Measurements from ENCODE around the gene NCAPG.

NCAPG gene

GRCh38 chr4:17773135-17773698, 37.6 kb upstream of the NCAPG start:
- H3K56ac ChIP-seq (ENCODE audit: low read length) = no peak overlapping the region
- no peak overlapping the region for H3K9ac ChIP-seq (ENCODE audit: low read length)
- no peak overlapping the region for H3K18ac ChIP-seq (ENCODE audit: low read length)
- H3K27ac ChIP-seq (ENCODE audit: low read depth, low read length) = no peak overlapping the region
- no peaks in the 10 kb centered on the region for H3K79me2 ChIP-seq (ENCODE audit: control insufficient read depth, insufficient read depth, low read length)
- H4K5ac ChIP-seq (ENCODE audit: low read length) = no peak overlapping the region
- no peak overlapping the region for H2BK120ac ChIP-seq (ENCODE audit: low read depth, low read length)
- no peak overlapping the region for H2AK5ac ChIP-seq (ENCODE audit: low read length)
- no peak overlapping the region for H2BK15ac ChIP-seq (replicated peaks; ENCODE audit: low read depth)
- no peak overlapping the region for H3K23ac ChIP-seq (ENCODE audit: low read length)
- no peak overlapping the region for H3K4me2 ChIP-seq (ENCODE audit: low read length)
- no peak for DNase-seq
- no peak overlapping the region for H4K8ac ChIP-seq (ENCODE audit: low read depth, low read length)
- H3K36me3 ChIP-seq (ENCODE audit: control insufficient read depth, insufficient read depth, low read length) = no peaks in the 10 kb centered on the region
- H3K4me1 ChIP-seq (ENCODE audit: control insufficient read depth, low read depth, low read length) = no peaks in the 10 kb centered on the region
- H2BK5ac ChIP-seq (ENCODE audit: low read length) = no peak overlapping the region
- no peaks in the 10 kb centered on the region for H3K79me1 ChIP-seq (ENCODE audit: low read length)
- no peak overlapping the region for H3K4ac ChIP-seq (ENCODE audit: low read depth, low read length)
- no peaks in the 10 kb centered on the region for H3K27me3 ChIP-seq (ENCODE audit: insufficient read depth, low read length, poor library complexity)
- H3K4me3 ChIP-seq (ENCODE audit: low read length) = no peak overlapping the region
- no CpG with 5 or more reads among the region's 10 CpGs for WGBS (ENCODE audit: extremely low coverage, insufficient coverage, low lambda C conversion rate)

DNA sequence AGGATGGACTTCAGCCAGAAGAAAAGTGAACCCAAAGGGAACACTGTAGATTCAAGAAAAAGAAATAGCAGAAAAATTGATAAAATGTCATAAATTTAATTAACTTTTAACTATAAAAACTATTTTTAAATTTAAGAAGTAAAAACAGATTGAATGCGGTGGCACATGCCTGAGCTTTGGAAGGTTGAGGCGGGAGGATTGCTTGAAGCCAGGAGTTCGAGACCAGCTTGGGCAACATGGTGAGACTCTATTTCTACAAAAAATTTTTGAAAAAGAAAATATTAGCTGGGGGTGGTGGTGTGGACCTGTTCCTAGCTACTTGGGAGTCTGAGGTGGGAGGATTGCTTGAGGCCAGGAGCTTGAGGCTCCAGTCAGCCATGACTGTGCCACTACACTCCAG, 32.3 kb upstream of the NCAPG start:
- Histone ChIP-seq H2BK15ac (replicated peaks; ENCODE audit: low read depth) (no peak overlapping the region), H3K4me3 (ENCODE audit: low read length) (no peak overlapping the region), H3K23ac (ENCODE audit: low read length) (no peak overlapping the region), H3K4me2 (ENCODE audit: low read length) (no peak overlapping the region), H3K4me1 (ENCODE audit: control insufficient read depth, low read depth, low read length) (no peaks in the 10 kb centered on the region), H3K79me1 (ENCODE audit: low read length) (no peaks in the 10 kb centered on the region), H3K36me3 (ENCODE audit: control insufficient read depth, insufficient read depth, low read length) (no peaks in the 10 kb centered on the region), H3K27ac (ENCODE audit: low read depth, low read length) (no peak overlapping the region), H3K4ac (ENCODE audit: low read depth, low read length) (no peak overlapping the region), H4K5ac (ENCODE audit: low read length) (no peak overlapping the region), H3K18ac (ENCODE audit: low read length) (no peak overlapping the region), H2BK5ac (ENCODE audit: low read length) (no peak overlapping the region), H2AK5ac (ENCODE audit: low read length) (no peak overlapping the region), H3K79me2 (ENCODE audit: control insufficient read depth, insufficient read depth, low read length) (no peaks in the 10 kb centered on the region), H3K27me3 (ENCODE audit: insufficient read depth, low read length, poor library complexity) (peaks cover 24% of the 10 kb centered on the region), H3K9ac (ENCODE audit: low read length) (no peak overlapping the region), H2BK120ac (ENCODE audit: low read depth, low read length) (no peak overlapping the region), H3K56ac (ENCODE audit: low read length) (no peak overlapping the region), H4K8ac (ENCODE audit: low read depth, low read length) (no peak overlapping the region)
- WGBS (ENCODE audit: extremely low coverage, insufficient coverage, low lambda C conversion rate) = no CpG with 5 or more reads among the region's 3 CpGs
- no peak for DNase-seq

DNA sequence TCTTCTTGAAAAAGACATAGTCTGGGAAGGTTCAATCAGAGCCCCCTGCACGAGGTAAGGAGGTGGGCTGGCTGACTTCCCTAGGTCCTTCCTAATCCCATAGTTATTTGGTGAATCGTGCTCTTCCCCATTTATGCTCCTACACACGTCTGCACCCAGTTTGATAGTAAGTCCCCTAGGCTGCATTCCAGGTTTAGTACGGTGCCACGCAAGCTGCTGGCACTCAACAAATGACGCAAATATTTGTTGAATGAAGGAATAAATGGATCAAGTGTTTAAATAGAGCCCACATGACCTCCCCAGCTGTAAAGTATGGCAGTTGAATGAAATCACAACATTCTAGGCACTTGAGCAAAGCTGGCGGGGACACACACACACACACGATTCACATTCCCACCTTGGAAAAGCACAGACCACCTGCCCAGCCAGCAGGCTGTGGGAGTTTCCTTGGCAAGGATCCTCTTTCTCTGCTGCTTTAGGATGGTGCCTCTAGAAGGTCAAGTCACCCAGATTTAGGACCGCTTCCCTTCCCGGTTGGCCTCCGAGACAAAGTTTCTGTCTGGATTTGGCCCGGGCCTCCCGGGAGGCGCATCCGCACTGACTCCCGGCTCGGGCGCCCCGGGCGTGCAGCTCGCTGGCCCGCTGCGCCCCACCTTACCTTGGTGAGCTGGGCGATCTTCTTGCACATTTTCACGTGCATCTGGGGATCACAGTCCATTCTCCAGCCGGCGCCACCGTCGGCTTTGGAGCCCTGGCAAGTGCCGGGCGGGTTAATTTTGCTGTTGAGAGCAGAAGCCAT, 30.1 kb upstream of the NCAPG start:
- no peaks in the 10 kb centered on the region for H3K36me3 ChIP-seq (ENCODE audit: control insufficient read depth, insufficient read depth, low read length)
- H3K18ac ChIP-seq (ENCODE audit: low read length) = no peak overlapping the region
- peak overlapping the region; percentile 21 for H3K9ac ChIP-seq (ENCODE audit: low read length)
- H2BK5ac ChIP-seq (ENCODE audit: low read length) = no peak overlapping the region
- no peak overlapping the region for H4K5ac ChIP-seq (ENCODE audit: low read length)
- peak overlapping the region; percentile 45 for H3K23ac ChIP-seq (ENCODE audit: low read length)
- peak overlapping the region; percentile 53 for H3K4me2 ChIP-seq (ENCODE audit: low read length)
- no peaks in the 10 kb centered on the region for H3K79me1 ChIP-seq (ENCODE audit: low read length)
- no peaks in the 10 kb centered on the region for H3K4me1 ChIP-seq (ENCODE audit: control insufficient read depth, low read depth, low read length)
- WGBS (ENCODE audit: extremely low coverage, insufficient coverage, low lambda C conversion rate) = no CpG with 5 or more reads among the region's 31 CpGs
- H3K56ac ChIP-seq (ENCODE audit: low read length) = peak overlapping the region; percentile 59
- peaks cover 24% of the 10 kb centered on the region for H3K27me3 ChIP-seq (ENCODE audit: insufficient read depth, low read length, poor library complexity)
- H2BK15ac ChIP-seq (replicated peaks; ENCODE audit: low read depth) = no peak overlapping the region
- H4K8ac ChIP-seq (ENCODE audit: low read depth, low read length) = no peak overlapping the region
- no peak overlapping the region for H2AK5ac ChIP-seq (ENCODE audit: low read length)
- no peak overlapping the region for H3K27ac ChIP-seq (ENCODE audit: low read depth, low read length)
- H3K79me2 ChIP-seq (ENCODE audit: control insufficient read depth, insufficient read depth, low read length) = no peaks in the 10 kb centered on the region
- peak; percentile 19 for DNase-seq
- H3K4ac ChIP-seq (ENCODE audit: low read depth, low read length) = no peak overlapping the region
- H3K4me3 ChIP-seq (ENCODE audit: low read length) = no peak overlapping the region
- no peak overlapping the region for H2BK120ac ChIP-seq (ENCODE audit: low read depth, low read length)

GRCh38 chr4:17781300-17782287, 29.2 kb upstream of the NCAPG start, which contains the start of gene FAM184B:
Gene FAM184B, minus strand, starts transcription at chr4:17781621. Its CDS starts 322 bp downstream, at chr4:17781299.
- H3K79me1 ChIP-seq (ENCODE audit: low read length) = no peaks in the 10 kb centered on the region
- H3K79me2 ChIP-seq (ENCODE audit: control insufficient read depth, insufficient read depth, low read length) = no peaks in the 10 kb centered on the region
- no peak within 1 kb of the TSS for H3K4me3 ChIP-seq (ENCODE audit: low read length)
- H3K18ac ChIP-seq (ENCODE audit: low read length) = no peak within 1 kb of the TSS
- H3K27me3 ChIP-seq (ENCODE audit: insufficient read depth, low read length, poor library complexity) = peaks cover 24% of the 10 kb centered on the region
- no peak within 1 kb of the TSS for H2AK5ac ChIP-seq (ENCODE audit: low read length)
- H3K4ac ChIP-seq (ENCODE audit: low read depth, low read length) = no peak within 1 kb of the TSS
- H3K4me1 ChIP-seq (ENCODE audit: control insufficient read depth, low read depth, low read length) = no peaks in the 10 kb centered on the region
- H2BK120ac ChIP-seq (ENCODE audit: low read depth, low read length) = no peak within 1 kb of the TSS
- peak within 1 kb of the TSS; percentile 53 for H3K4me2 ChIP-seq (ENCODE audit: low read length)
- H4K5ac ChIP-seq (ENCODE audit: low read length) = no peak within 1 kb of the TSS
- DNase-seq = peak; percentile 29
- H4K8ac ChIP-seq (ENCODE audit: low read depth, low read length) = no peak within 1 kb of the TSS
- peak within 1 kb of the TSS; percentile 45 for H3K23ac ChIP-seq (ENCODE audit: low read length)
- H3K27ac ChIP-seq (ENCODE audit: low read depth, low read length) = no peak within 1 kb of the TSS
- no peak within 1 kb of the TSS for H2BK15ac ChIP-seq (replicated peaks; ENCODE audit: low read depth)
- no CpG with 5 or more reads among the region's 82 CpGs for WGBS (ENCODE audit: extremely low coverage, insufficient coverage, low lambda C conversion rate)
- peak within 1 kb of the TSS; percentile 21 for H3K9ac ChIP-seq (ENCODE audit: low read length)
- H3K36me3 ChIP-seq (ENCODE audit: control insufficient read depth, insufficient read depth, low read length) = no peaks in the 10 kb centered on the region
- peak within 1 kb of the TSS; percentile 59 for H3K56ac ChIP-seq (ENCODE audit: low read length)
- no peak within 1 kb of the TSS for H2BK5ac ChIP-seq (ENCODE audit: low read length)

DNA sequence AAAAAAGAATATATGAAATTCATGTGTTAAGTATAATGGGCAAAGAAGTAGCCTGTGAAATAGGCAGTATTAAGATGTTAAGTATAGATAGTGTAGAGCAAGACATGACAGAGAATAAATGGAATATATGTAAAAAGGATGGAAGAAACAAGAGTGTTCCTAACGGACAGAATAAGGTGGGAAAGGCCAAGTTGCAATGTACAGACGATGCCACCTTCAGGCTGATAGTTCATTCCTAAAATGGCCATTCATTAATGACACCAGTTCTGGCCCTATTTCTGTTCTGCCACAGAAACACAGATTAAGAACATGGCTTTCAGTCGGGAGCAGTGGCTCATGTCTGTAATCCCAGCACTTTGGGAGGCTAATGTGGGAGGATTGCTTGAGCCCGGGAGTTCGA, 24.9 kb upstream of the NCAPG start:
- no peak overlapping the region for H2BK5ac ChIP-seq (ENCODE audit: low read length)
- no peaks in the 10 kb centered on the region for H3K79me2 ChIP-seq (ENCODE audit: control insufficient read depth, insufficient read depth, low read length)
- H3K4ac ChIP-seq (ENCODE audit: low read depth, low read length) = no peak overlapping the region
- no peaks in the 10 kb centered on the region for H3K36me3 ChIP-seq (ENCODE audit: control insufficient read depth, insufficient read depth, low read length)
- H3K23ac ChIP-seq (ENCODE audit: low read length) = no peak overlapping the region
- no peak overlapping the region for H3K18ac ChIP-seq (ENCODE audit: low read length)
- H4K5ac ChIP-seq (ENCODE audit: low read length) = no peak overlapping the region
- no peak overlapping the region for H3K56ac ChIP-seq (ENCODE audit: low read length)
- H3K4me3 ChIP-seq (ENCODE audit: low read length) = no peak overlapping the region
- peaks cover 14% of the 10 kb centered on the region for H3K27me3 ChIP-seq (ENCODE audit: insufficient read depth, low read length, poor library complexity)
- no peak for DNase-seq
- no peak overlapping the region for H2BK120ac ChIP-seq (ENCODE audit: low read depth, low read length)
- H2BK15ac ChIP-seq (replicated peaks; ENCODE audit: low read depth) = no peak overlapping the region
- H3K79me1 ChIP-seq (ENCODE audit: low read length) = no peaks in the 10 kb centered on the region
- no peak overlapping the region for H3K27ac ChIP-seq (ENCODE audit: low read depth, low read length)
- H3K4me2 ChIP-seq (ENCODE audit: low read length) = no peak overlapping the region
- H2AK5ac ChIP-seq (ENCODE audit: low read length) = no peak overlapping the region
- H3K4me1 ChIP-seq (ENCODE audit: control insufficient read depth, low read depth, low read length) = no peaks in the 10 kb centered on the region
- WGBS (ENCODE audit: extremely low coverage, insufficient coverage, low lambda C conversion rate) = no CpG with 5 or more reads among the region's 5 CpGs
- no peak overlapping the region for H3K9ac ChIP-seq (ENCODE audit: low read length)
- no peak overlapping the region for H4K8ac ChIP-seq (ENCODE audit: low read depth, low read length)
